ENCODE data around the gene CACNA2D3. TPM values are rescaled to one million over a fixed set of nuclear protein-coding genes. Genes with fewer than 3 reads are reported as not detected.

CACNA2D3 gene
- total RNA-seq, 1 experiment from 2014 or later: 0.06 TPM

GRCh38 chr3:54337846-54338245 is 215.5 kb downstream of the CACNA2D3 start:
- no peak for DNase-seq (ENCODE audit: low read depth)

- no peak for DNase-seq (ENCODE audit: low read depth)
Observed at GRCh38 chr3:54339608-54340007, 217.3 kb downstream of the CACNA2D3 start.

GRCh38 chr3:54341811-54342210 is 219.5 kb downstream of the CACNA2D3 start:
- DNase-seq (ENCODE audit: low read depth): no peak

- no peak for DNase-seq (ENCODE audit: low read depth)
Observed at GRCh38 chr3:54342676-54343075, 220.3 kb downstream of the CACNA2D3 start.

- DNase-seq (ENCODE audit: low read depth): no peak
Observed at GRCh38 chr3:54343495-54343894, 221.1 kb downstream of the CACNA2D3 start.

GRCh38 chr3:54344601-54345231 is 222.4 kb downstream of the CACNA2D3 start:
- DNase-seq (ENCODE audit: low read depth): no peak

- no peak for DNase-seq (ENCODE audit: low read depth)
Observed at GRCh38 chr3:54345847-54346375, 223.6 kb downstream of the CACNA2D3 start.

- DNase-seq (ENCODE audit: low read depth): no peak
Observed at GRCh38 chr3:54347060-54347459, 224.7 kb downstream of the CACNA2D3 start.

GRCh38 chr3:54347933-54348332 is 225.6 kb downstream of the CACNA2D3 start:
- no peak for DNase-seq (ENCODE audit: low read depth)

- no peak for DNase-seq (ENCODE audit: low read depth)
Observed at GRCh38 chr3:54349231-54349652, 226.9 kb downstream of the CACNA2D3 start.

GRCh38 chr3:54349691-54350090 is 227.3 kb downstream of the CACNA2D3 start:
- DNase-seq (ENCODE audit: low read depth): no peak

GRCh38 chr3:54353546-54353945 is 231.2 kb downstream of the CACNA2D3 start:
- DNase-seq (ENCODE audit: low read depth): no peak

GRCh38 chr3:54353946-54354345 is 231.6 kb downstream of the CACNA2D3 start:
- no peak for DNase-seq (ENCODE audit: low read depth)

GRCh38 chr3:54355800-54356199 is 233.4 kb downstream of the CACNA2D3 start:
- no peak for DNase-seq (ENCODE audit: low read depth)

GRCh38 chr3:54356261-54357045 is 234.1 kb downstream of the CACNA2D3 start:
- DNase-seq (ENCODE audit: low read depth): no peak

- DNase-seq (ENCODE audit: low read depth): no peak
Observed at GRCh38 chr3:54357301-54357700, 234.9 kb downstream of the CACNA2D3 start.

- no peak for DNase-seq (ENCODE audit: low read depth)
Observed at GRCh38 chr3:54358316-54358715, 236.0 kb downstream of the CACNA2D3 start.

- DNase-seq (ENCODE audit: low read depth): no peak
Observed at GRCh38 chr3:54358969-54359694, 236.8 kb downstream of the CACNA2D3 start.

- DNase-seq (ENCODE audit: low read depth): no peak
Observed at GRCh38 chr3:54360320-54360719, 238.0 kb downstream of the CACNA2D3 start.

GRCh38 chr3:54361746-54362283 is 239.5 kb downstream of the CACNA2D3 start:
- no peak for DNase-seq (ENCODE audit: low read depth)

- no peak for DNase-seq (ENCODE audit: low read depth)
Observed at GRCh38 chr3:54366007-54366750, 243.8 kb downstream of the CACNA2D3 start.

Measured in LHCN-M2 (cell line).